GM21381 (cell line): ENCODE measurements around the gene SIN3B.

Experiments used
- ATAC-seq: cut with Tn5 transposase; IDR thresholded peaks from one replicate; pipeline ENCODE4 v1.9.1; 2021; ENCODE audit warnings: mild to moderate bottlenecking, moderate library complexity; ENCODE audit not compliant: unreplicated experiment

SIN3B gene

DNA sequence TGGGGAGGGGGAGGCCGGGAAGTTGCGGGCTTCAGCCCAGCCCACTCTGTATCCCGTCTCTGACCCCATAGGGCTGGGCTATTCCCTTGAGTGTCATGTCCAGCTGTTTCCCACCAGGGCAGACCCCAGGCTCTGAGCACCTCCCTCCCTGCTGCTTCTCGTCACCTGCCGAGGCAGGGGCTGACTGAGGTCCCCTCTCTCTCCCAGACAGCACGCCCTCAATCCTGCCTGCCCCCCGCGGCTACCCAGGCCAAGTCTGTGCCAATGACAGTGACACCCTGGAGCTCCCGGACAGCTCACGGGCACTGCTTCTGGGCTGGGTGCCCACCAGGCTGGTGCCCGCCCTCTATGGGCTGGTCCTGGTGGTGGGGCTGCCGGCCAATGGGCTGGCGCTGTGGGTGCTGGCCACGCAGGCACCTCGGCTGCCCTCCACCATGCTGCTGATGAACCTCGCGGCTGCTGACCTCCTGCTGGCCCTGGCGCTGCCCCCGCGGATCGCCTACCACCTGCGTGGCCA, 60.2 kb downstream of the SIN3B start:
- ATAC-seq: no peak

DNA sequence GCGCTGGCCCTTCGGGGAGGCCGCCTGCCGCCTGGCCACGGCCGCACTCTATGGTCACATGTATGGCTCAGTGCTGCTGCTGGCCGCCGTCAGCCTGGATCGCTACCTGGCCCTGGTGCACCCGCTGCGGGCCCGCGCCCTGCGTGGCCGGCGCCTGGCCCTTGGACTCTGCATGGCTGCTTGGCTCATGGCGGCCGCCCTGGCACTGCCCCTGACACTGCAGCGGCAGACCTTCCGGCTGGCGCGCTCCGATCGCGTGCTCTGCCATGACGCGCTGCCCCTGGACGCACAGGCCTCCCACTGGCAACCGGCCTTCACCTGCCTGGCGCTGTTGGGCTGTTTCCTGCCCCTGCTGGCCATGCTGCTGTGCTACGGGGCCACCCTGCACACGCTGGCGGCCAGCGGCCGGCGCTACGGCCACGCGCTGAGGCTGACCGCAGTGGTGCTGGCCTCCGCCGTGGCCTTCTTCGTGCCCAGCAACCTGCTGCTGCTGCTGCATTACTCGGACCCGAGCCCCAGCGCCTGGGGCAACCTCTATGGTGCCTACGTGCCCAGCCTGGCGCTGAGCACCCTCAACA, 60.8 kb downstream of the SIN3B start:
- no peak for ATAC-seq

DNA sequence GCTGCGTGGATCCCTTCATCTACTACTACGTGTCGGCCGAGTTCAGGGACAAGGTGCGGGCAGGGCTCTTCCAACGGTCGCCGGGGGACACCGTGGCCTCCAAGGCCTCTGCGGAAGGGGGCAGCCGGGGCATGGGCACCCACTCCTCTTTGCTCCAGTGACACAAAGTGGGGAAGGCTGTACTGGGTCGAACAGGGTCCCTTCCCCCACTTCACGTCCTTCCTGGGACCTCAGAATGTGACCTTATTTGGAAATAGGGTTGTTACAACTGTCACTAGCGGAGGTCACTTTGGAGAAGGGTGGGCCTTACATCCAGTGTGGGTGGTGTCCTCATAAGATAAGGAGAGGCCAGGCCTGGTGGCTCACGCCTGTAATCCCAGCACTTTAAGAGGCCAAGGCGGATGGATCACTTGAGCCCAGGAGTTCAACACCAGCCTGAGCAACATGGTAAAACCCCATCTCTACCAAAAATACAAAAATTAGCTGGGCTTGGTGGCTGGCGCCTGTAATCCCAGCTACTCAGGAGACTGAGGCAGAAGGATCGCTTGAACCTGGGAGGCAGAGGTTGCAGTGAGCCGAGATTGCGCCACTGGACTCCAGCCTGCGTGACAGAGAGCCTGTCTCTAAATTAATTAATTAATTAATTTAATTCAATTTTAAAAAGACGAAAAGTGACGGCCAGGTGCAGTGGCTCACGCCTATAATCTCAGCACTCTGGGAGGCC, 61.4 kb downstream of the SIN3B start:
- ATAC-seq: no peak

DNA sequence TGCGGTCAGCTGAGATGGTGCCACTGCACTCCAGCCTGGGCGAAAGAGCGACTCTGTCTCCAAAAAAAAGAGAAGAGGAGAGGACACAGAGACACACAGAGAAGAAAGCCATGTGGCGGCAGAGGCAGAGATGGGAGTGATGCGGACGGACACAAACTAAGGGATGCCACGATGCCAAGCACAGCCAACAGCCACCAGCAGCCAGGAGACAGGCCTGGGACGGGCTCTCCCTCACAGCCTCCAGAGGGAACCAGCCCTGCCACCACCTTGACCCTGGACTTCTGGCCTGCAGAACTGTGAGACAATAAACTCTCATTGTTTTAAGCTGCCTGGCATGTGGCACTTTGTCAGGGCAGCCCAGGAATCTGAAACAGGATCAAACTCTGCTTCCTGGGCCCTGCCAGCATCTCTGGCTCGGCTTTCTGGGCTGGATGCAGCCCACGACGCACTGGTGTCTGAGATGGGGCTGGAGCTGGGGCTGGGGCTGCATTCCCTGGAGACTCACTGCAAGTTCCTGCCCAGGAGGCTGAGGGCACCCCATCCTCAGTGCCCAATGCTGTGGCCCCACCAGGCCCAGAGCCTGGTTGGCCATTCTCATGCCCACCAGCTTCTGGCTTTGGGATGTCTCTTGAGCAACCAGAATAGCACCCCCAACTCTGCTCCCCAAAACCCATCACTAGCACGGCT, 62.6 kb downstream of the SIN3B start:
- no peak for ATAC-seq

DNA sequence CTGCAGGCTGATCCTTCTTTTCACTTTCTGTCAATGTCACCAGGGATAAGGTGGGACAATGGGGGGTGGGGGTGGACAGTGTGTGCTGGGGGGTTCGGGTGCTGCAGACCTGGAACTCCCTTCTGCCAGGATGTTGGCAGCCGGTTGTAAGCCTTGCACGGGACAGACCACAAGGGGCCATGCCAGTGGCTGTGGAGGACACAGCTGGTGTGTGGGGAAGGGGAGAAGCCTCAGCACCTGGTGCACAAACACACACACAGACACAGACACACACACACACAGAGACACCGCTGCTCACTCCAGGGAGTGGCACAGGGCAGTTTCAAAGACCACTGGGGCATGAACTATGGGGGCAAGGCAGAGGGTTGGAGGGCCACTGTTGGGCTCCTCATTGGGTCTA, 63.2 kb downstream of the SIN3B start:
- ATAC-seq: no peak

DNA sequence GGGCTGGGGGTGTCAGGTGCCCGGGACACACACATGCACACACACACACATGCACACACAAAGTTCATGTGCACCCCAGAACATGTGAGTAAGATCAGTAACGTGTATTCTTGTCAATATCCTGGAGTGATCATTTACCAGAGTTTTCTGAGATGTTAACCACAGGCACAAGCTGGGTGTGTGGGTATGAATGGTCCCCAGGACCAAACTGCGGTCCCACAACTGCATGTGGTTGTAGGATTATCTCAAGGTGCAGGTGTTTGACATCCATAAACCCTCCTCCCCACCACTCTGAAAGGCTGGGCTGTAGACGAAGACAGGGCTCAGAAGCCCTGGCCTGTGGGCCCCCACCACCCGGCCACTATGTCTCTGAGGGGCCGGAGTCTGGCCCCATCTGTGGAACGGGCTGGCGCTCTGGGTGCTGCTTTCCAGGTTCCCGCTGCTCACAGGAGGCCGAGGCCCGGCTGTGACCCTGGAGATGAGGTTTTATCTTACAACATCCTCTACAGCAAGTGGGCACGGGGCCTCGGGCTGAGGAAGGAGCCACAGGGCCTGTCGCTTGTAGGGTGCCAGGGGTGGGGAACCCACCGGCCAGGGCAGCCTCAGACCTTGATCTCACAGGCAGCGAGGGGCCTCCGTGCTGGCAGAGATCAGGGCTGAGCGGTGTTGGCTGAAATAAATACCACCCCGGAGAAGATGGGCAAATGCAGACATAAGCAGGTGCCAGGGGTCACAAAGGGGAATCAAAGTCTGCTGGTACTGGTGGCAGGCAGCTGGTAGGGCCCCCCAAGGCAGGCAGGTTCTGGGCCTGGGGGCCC, 63.9 kb downstream of the SIN3B start:
- no peak for ATAC-seq

DNA sequence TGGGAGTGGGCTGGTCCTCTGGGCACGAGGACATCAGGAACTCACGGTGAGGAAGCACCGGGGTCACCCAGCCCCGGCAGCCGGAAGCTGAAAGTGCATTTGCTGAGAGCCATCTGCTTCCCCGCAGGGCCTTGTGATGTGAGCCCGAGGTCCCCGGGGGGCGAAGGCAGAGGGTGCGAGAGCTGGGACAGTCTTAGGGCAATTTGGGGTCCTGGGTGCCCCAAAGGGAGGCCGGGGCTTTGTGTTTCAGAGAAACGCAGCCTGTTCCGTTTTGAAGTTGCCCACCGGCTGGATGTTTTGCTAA, 64.4 kb downstream of the SIN3B start:
- ATAC-seq: no peak

DNA sequence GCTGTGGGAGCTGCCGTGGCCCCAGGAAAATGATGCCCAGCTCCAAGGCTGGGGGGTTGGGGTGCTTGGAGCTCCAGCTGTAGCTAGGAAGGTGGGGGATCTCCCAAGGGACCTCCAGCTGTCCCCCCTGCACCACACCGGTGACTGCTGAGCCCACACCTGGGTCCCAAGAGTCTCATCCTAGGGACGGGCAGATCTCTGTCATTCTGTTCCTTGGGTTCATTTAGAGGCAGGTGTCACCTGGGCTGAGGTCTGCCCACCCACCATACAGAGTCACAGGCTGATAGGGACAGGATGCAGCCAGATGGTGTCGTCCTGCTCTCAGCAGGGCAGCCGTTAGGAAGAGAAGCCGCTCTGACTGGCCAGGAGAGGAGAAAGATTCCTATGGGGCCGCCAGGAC, 64.9 kb downstream of the SIN3B start:
- ATAC-seq: no peak

DNA sequence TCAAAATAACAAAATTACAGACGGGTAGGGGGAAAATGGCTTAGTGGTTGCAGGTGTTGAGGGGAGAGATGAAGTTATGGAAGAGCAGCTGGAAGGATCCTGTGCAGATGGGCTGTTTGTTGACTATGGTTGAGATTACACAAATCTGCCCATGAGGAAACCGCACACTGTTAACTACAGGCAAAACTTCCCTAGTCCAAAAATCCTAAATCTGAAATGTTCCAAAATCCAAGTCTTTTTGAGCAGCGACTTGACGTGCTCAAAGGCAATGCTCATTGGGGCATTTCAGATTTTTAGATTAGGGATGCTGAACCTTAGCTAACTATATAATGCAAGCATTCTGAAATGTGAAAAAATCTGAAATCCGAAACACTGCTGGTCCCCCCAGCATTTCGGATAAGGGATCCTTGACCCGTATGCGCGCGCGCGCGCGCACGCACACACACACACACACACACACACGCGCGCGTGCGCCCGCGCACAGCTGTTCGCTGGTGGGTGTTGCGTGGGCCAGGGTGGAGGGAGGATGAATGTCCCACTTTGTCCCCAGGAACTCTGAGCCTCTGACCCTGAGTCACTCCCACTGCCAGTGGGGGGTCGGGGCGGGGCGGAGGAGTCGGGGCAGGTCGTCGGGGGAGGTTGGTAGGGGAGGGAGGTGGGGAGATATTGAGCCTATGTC, 66.4 kb downstream of the SIN3B start:
- no peak for ATAC-seq

DNA sequence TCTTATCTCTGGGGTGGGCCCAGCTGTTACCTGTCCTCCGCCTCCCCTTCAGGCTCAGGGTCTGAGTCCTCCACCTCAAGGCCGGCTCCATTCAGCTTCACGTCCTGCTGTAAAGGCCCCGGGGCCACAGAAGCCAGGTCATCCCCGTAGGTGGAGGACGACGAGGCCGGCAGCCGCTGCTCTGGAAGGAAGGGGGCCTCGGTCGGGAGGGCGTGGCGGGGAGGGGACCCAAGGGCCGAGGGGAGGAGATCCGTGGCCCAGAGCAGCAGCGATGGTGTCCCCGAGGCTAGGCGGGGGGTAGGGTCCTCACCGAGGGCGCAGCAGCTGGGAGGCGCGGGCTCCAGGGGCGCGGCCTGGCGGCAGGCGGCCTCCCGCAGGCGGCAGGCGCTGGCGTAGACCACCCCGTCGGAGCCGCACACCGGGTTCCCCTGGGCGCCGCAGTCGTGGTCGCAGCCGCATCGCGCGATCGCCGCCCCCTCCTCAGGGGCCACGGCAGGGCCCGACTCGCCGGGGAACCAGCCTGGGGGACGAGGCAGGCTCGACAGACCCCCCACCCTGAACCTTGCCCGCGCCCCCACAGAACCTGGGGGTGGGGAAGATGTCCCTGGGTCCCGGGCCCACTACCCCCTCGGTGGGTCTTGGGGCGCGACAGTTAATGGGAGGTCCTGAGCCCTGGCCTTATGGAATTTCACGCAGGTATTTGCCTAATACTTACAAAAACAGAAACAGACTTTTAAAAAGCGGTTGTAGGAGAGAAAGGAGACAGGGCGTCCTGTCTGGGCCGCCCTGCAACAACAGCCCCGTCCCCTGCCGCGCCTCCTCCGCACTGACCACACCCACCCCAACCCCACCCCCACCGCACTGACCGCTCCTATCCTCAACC, 67.2 kb downstream of the SIN3B start:
- ATAC-seq: peak; percentile 32

DNA sequence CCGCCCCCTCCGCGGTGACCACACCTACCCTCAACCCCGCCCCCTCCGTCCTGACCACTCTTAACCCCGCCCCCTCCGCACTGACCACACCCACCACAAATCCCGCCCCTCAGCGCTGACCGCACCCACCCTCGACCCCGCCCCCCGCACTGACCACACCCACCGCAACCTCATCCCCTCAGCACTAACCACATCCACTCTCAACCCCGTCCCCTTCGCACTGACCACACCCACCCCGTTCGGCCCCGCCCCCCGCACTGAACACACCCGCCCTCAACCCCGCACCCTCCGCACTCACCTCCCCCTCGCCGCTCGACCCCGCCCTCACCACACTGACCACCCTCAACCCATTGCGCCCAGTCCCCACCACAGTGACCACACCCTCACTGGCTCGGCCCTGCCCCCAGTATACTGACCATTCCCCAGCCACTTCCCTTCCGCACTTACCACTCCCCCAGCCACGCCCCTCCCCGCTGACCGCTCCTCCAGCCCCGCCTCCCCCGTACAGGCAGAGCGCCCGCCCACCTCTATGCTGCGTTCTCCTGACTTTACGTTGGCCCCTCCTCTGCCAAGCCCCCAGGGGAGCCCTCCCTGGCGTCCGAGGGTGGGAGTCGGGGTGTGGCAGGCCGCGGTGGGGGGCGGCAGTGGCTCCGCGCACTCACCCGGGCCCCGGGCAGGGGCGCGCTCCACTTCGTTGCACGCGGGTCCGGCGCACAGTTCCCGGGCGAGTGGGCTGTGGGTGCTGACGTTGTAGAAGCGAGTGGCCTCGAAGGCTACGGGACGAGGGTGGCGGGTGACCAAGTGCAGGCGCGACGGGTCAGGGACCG, 68.0 kb downstream of the SIN3B start:
- ATAC-seq: peak; percentile 41

DNA sequence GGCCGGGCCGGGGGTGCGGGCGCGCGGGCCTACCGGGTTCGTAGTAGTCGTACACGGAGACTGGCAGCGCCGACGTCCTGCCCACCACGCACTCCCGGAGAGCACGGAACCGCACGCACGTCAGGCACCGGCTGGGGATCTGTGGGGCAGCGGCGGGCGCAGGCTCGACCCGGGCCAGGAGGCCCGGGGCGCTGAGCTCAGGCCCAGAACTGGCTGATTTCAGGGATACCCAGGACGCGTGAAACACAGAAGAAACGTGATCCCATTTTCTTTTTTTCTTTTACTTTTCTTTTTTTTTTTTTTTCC, 68.6 kb downstream of the SIN3B start:
- no peak for ATAC-seq

DNA sequence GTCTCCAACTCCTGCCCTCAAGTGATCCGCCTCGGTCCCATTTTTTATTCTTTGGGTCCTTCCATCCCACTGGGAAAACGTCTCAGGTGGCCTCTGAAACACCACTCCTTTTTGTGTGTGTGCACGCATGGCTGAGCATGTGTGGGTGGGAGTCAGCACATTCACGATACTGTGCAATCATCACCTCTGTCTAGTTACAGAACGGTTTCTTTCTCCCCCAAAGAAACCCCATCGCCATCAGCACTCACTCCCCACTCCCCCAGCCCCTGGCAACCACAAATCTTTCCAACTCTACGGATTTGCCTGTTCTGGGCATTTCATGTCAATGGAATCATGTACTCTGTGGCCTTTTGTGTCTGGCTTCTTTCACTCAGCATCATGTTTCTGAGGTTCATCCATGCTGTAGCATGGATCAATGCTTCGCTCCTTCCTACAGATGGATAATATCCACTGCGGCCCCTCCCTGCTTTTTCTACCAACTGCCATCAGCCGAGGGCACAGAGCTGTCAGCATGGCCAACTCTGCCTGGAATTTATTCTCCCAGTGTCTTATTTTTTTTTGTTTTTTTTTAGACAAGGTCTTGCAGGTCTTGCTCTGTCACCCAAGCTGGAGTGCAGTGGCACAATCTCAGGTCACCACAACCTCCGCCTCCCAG, 69.3 kb downstream of the SIN3B start:
- ATAC-seq: no peak

DNA sequence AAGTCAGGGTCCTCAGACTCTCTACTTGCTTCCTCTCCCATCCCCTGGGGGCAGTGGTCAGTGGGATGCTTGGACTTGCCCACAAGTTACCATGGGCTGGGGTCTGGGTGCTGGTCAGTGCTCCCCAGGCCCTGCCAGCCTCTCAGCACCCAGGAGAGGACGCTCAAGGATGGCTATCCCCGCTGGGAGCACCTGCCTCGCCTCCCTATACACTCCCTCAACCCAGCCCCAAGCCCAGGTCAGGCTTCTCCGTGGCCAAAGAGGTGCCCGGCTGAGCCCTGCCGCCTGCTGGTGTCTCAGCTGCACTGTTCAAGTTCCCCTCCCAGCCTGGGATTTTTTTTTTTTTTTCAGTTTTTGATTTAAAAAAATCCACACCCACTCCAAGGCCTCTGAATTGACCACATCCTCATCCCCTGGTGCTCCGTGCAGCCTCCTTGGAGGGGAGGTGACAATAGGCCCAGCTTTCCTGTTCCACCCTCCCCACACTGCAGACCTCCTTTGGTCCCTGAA, 70.4 kb downstream of the SIN3B start:
- ATAC-seq: no peak

DNA sequence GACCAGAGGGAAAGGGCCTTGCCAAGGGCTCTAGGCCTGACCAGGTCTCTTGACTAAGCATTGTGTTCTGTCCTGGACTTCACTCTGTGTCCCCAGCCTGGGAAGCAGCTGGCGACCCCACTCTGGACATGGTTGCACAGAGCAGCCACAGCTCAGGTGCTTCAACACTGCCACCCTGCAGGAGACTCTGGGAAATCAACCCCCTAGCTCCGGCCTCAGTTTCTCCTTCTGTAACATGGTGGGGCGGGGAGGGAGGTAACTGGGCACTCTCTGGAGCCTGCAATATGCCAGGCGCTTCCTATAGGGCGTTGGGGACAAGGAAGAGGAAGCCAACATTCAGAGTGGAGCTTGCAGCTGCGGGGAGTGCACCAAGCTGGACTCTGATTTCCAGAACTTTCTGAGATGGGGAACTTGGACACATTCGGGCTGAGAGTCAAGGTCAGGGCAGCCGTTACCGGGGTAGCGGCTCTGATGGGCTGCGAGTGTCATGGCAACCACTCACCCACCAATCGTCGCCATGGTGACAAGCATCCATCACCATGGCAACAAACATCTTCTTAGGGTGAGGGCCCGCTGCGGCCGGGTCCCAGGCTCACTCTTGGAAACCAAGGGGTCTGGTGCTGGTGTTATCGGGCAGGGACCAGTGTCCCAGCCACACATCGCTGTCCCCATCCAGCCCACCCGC, 72.4 kb downstream of the SIN3B start:
- ATAC-seq: no peak

DNA sequence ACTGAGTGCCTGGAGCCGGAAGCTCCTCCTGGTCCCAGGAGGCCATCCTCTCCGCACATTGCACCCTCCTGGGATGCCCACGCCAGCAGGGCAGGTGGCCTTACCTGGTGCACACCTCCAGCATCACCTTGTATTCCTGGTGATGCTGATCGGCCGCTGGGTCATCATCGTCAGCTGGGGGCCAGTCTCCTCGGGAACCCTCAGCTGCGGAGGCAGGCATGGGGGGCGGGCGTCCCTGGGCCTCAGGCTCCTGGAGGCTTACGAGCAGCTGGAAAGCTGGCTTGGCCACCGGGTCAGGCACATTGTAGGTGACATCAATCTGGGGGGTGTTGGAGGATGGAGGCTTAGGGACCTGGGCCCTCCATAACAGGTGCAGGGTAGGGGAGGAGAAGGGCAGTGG, 73.3 kb downstream of the SIN3B start:
- no peak for ATAC-seq

DNA sequence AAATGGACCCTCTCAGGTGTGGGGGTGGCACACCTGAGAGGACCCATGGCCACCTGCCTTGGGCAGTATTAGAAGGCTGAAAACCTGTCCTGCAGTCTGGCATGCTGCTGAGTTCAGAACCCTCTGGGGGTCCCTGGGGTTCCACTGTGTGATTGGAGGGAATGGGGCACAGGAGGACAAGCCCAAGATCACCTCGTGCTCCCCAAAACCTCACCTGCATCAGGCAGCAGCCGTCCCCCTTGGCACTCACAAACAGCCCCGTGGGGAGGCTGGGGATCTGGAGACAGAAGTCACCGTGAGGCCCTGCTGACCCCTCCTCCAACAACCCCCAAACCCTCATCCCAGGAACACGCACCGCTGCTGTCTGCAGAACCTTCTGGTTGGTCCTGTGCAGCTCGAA, 74.1 kb downstream of the SIN3B start:
- ATAC-seq: no peak

DNA sequence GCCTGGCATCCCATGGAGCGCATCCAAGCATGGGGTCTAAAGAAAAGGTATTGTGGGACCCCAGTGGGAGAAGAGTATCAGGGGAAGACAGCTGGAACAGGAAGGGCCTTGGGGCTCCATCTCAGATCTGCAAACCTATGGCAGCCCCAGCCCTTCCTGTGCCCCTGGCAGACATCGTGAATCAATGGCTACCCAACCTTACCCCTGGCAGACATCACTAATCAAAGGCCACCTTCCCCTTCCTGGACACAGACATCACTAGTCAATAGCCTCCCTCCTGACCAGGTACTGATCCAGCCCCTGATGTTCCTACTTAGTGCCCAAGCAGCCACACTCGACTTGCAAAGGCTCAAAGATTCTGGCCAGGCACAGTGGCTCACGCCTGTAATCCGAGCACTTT, 75.4 kb downstream of the SIN3B start:
- no peak for ATAC-seq
